H1 (cell line): ENCODE data around the gene CD44. TPM values are rescaled to one million over a fixed set of nuclear protein-coding genes. Genes with fewer than 3 reads are reported as not detected.

Experiments used
- SAP30 ChIP-seq: fragments of 300-600 bp; sonication (generic); IDR thresholded peaks from 2 replicates; pipeline ENCODE4 v1.7.1; 2012; ENCODE audit warnings: low read length, moderate library complexity, mild to moderate bottlenecking, inconsistent platforms; ENCODE audit not compliant: insufficient read depth, insufficient replicate concordance
- SUZ12 ChIP-seq: fragments of 200-600 bp; sonication (generic); IDR thresholded peaks from 2 replicates; pipeline ENCODE4 v1.6.1; 2012; ENCODE audit warnings: mild to moderate bottlenecking, inconsistent platforms, low read length, moderate library complexity, mixed read lengths
- TCF12 ChIP-seq: IDR thresholded peaks from 2 replicates; pipeline ENCODE4 v1.6.1; 2011; ENCODE audit warnings: low read depth, mild to moderate bottlenecking, low read length
- polyA plus RNA-seq, 7 experiments: library from polyadenylated mRNA; depleted of rRNA in 3 of 7; stranded (reverse) in 5 of 7; unstranded in 2 of 7; fragments of >200 nt in 5 of 7; fragments of 200-250 nt in 2 of 7; gene quantifications; 1 replicate in 5 of 7; 2 replicates in 1 of 7; 4 replicates in 1 of 7; pipeline versions ENCODE4 v1.2.1 to v1.2.3, GENCODE V29; 2011 to 2013; ENCODE audit warnings: missing spikeins in 2 of 7, mixed read lengths in 2 of 7
- total RNA-seq: library from RNA; stranded (reverse); fragmentation: NEBNext Ultra II Directional; extraction: Animal tissue kit (Norgen Biotek cat#: 25700); gene quantifications from 2 replicates; pipeline ENCODE4 v1.2.1, GENCODE V29; 2021
- TF ChIP-seq, protein P1 (sequence below), 3 experiments: IDR thresholded peaks; 1 replicate in 2 of 3; 2 replicates in 1 of 3; pipeline versions ENCODE4 v1.5.1 to v1.6.1; 2011; ENCODE audit warnings: low read length in 3 of 3, mild to moderate bottlenecking in 3 of 3, inconsistent platforms in 2 of 3, low read depth in 1 of 3, moderate library complexity in 1 of 3; ENCODE audit not compliant: insufficient read depth in 1 of 3; ENCODE audit errors: control extremely low read depth in 1 of 3

The CD44 gene
- total and polyA plus RNA-seq, 2 of the 8 experiments (the other 6 are each of a cell fraction or from before 2014, with no cell fraction given), result 11.8 to 13.7 TPM

GRCh38 chr11:35179466-35180135, 40.6 kb downstream of the CD44 start (continued):
- TF ChIP-seq SUZ12, result no peak
- TF ChIP-seq, protein P1, sequence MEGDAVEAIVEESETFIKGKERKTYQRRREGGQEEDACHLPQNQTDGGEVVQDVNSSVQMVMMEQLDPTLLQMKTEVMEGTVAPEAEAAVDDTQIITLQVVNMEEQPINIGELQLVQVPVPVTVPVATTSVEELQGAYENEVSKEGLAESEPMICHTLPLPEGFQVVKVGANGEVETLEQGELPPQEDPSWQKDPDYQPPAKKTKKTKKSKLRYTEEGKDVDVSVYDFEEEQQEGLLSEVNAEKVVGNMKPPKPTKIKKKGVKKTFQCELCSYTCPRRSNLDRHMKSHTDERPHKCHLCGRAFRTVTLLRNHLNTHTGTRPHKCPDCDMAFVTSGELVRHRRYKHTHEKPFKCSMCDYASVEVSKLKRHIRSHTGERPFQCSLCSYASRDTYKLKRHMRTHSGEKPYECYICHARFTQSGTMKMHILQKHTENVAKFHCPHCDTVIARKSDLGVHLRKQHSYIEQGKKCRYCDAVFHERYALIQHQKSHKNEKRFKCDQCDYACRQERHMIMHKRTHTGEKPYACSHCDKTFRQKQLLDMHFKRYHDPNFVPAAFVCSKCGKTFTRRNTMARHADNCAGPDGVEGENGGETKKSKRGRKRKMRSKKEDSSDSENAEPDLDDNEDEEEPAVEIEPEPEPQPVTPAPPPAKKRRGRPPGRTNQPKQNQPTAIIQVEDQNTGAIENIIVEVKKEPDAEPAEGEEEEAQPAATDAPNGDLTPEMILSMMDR (IDR thresholded peaks at IDR 0.05; ENCODE audit: control extremely low read depth in 1 of 3, insufficient read depth in 1 of 3, low read depth in 1 of 3, low read length in 3 of 3), result no peak
- no peak for TF ChIP-seq SAP30
- no peak for TF ChIP-seq TCF12
